HG02885 (cell line): ENCODE data around the gene KIF26B.
"Not testable (repeated sequence)": the region's sequence is repeated elsewhere in the genome, so short reads cannot be mapped to it uniquely, and the experiment has no call there.

ENCODE experiments used
- ATAC-seq: cut with Tn5 transposase; IDR thresholded peaks from one replicate; pipeline ENCODE4 v1.9.1; 2021; ENCODE audit warnings: mild to moderate bottlenecking; ENCODE audit not compliant: unreplicated experiment, poor library complexity

KIF26B gene

DNA sequence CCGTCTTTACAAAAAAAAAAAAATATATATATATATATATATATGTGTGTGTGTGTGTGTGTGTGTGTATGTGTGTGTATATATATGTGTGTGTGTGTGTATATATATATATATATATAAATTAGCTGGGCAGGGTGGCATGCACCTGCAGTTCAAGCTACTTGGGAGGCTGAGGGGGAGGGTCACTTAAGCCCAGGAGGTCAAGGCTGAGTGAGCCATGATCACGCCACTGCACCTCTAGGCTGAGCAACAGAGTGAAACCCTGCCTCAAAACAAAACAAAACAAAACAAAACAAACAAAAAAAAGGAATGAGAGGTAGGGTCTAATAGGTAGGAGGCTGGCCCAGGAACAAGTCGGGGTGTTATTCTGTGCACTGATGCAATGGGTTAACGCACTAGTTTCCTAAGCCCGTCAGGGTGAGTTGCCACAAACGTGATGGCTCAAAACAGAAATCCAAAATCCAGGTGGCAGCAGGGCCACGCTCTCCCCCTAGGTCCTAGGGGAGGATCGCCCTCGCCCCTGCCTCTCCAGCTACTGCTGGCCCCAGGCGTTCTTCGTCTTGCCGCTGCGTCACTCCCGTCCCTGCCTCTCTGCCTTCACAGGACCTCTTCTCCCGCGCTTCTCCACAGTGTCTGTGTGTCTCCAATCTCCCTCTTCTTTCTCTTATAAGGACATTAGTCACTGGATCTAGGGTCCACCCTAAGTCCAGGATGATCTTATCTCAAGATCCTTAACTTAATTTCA is 24.3 kb upstream of the KIF26B start:
- ATAC-seq: not testable (repeated sequence)

DNA sequence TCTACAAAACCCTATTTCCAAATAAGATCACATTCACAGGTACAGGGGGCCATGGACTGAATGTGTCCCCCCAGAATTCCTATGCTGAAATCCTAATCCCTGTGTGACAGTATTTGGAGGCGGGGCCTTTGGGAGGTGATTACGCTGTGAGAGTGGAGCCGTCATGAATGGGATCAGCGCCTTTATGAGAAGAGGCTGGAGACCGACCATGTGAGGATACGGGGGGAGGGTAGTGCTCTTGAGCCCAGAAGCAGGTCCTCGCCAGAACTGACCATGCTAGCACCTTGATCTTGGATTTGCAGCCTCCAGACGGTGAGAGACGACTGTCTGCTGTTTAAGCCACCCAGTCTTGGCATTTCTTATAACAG is 23.8 kb upstream of the KIF26B start:
- ATAC-seq: no peak

DNA sequence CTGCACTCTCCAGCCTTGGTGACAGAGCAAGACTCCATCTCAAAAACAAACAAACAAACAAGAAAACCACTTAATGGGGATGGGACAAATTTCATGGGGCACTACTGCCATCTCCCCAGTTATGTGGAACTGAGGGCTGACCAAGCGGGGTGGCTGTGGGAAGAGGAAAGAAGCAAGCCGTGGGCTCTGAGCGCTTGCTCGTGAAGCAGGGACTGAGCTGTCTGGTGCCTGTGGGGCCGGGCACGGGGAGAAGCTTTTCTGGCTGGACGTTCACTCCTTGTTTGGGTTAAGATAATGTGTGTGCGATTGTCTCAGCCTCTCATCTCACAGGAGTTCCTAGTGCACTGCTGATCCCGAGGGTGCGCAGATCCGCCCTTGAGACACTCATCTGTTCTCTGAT is 22.0 kb upstream of the KIF26B start:
- ATAC-seq: no peak

DNA sequence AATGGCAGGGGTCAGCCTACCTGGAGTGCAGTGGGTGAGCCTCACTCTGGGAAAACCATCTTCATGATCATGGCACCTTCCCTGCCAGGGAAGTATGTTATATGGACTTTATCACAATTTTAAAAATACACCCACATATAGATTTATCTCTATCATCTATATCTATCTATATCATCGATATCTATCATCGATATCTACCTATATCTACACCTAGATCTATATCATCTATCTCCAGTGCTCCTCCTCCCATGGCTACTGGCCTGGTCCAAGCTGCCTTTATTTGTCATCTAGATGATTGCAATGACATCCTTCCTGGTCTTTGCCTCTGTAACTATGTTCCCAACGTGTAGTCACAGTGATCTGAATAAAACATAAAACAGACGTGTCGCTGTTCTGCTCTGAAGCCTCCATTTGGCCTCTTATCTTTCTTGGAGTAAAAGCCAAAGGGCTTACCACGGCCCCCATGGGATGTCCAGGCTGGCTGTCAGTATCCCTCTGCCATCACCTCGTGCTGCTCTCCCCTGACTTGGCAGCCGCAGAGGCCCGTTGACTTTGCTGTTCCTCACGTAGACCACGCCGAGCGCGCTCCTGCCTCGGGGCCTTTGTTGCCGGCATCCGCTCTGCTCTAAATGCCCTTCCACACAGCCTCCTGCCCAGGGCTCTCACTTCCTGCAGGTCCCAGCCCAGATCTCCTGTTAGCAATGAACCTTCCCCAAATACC is 20.6 kb upstream of the KIF26B start:
- ATAC-seq: no peak

DNA sequence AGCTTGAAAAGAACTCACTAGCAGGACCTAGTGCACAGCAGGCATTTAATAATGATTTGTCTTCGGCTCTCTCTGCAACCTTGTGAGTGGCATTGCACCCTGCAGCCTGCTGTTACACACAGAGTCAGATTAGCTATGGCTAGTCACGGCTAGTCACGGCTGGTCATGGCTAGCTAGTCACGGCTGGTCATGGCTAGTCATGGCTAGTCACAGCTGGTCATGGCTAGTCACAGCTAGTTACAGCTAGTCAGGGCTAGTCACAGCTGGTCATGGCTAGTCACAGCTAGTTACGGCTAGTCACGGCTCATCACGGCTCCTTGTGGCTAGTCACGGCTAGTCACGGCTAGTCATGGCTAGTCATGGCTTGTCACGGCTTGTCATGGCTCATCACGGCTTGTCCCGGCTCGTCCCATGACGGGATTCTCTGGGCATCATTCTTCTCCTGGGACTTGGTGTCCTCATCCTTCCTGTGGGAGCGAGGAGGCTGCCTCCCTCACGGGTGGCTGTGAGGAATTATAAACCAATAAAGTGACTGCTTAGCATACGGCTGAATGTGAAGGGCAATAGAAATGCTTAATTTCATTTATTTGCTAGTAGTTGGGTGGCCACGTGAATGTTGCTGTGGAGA is 12.5 kb upstream of the KIF26B start:
- no peak for ATAC-seq

DNA sequence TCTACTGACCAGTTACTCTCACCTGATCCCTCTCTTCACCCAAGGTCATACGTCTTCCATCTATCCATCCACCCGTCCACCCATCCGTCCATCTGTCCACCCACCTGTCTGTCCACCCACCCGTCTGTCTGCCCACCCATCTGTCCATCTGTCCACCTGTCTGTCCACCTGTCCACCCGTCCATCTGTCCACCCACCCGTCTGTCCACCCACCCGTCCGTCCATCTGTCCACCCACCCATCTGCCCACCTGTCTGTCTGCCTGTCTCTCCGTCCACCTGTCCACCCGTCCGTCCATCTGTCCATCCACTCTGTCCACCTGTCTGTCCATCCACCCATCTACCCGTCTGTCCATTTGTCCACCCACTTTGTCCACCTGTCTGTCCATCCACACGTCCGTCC is 11.8 kb upstream of the KIF26B start:
- no peak for ATAC-seq

DNA sequence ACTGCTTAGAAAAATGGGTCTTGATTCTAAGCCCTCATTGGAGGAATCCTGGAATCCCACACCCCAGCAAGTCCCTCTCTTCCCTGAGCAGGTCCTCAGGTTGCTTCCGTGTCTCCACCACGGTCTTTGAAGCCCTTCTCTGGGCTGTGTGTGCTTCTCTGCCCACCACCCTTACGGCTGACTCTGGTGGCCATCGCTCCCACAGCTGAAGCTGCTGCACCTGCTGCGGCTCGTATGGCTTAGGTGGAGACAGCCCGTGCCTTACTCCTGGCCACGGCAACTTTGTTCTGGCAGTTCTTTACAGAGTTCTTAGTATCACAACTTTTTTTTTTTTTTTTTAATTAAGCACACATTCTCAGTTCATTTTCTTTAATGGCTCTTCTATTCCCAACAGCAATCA is 10.9 kb upstream of the KIF26B start:
- ATAC-seq: no peak

DNA sequence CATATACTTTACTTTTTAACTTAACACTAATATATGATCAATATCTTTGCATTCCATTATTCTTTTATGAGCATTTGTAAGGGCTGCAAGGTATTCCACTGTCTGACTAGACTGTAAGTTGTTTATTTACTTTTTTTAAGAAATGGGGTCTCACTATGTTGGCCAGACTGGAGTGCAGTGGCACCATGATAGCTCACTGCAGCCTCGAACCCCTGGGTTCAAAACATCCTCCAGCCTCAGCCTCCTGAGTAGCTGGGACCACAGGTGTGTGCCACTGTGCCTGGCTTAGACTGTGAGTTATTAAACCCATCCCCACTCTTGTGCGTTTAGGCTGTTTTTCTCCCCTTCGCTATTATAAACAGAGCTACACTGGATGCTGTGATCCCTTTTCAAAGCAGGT is 6.7 kb upstream of the KIF26B start:
- ATAC-seq: no peak

DNA sequence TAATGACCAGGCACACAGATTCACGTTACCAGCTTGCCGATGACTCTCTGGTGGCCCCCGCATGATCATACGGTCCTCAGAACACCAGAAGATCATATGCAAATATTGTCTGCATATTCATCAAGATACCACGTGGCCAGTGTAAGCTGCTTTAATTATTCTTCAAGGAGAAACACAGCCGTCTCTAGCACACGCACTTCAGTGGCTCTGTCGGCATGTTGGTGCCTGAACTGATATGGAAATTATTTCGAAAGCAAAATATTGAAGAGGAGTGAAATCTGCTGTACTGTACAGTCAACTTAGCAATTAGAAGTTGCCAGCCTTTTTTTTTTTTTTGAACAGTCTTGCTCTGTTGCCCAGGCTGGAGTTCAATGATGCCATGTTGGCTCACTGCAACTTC is 5.9 kb upstream of the KIF26B start:
- ATAC-seq: no peak

DNA sequence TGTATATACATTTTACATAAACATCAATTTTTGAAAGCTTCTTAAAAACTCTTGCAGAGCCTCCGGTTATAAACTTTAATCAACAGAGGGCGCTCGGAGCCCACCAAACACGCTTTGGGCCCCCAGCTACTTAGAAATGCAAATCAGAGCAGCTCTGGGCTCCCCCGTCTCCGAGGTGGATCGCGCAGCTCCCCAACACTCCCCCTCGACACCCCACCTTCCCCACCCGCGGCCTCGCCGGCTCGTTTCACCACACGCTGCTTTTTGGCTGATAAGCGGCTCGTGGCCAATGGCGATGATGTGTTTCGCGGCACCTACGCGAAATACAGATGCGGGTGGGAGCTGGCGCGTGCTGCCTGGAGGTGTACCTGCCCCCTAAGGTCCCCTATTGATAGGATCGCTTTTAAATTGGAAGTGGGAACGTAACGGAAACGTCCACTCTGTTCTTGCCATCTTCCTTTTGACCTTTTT is 1.7 kb upstream of the KIF26B start:
- no peak for ATAC-seq

DNA sequence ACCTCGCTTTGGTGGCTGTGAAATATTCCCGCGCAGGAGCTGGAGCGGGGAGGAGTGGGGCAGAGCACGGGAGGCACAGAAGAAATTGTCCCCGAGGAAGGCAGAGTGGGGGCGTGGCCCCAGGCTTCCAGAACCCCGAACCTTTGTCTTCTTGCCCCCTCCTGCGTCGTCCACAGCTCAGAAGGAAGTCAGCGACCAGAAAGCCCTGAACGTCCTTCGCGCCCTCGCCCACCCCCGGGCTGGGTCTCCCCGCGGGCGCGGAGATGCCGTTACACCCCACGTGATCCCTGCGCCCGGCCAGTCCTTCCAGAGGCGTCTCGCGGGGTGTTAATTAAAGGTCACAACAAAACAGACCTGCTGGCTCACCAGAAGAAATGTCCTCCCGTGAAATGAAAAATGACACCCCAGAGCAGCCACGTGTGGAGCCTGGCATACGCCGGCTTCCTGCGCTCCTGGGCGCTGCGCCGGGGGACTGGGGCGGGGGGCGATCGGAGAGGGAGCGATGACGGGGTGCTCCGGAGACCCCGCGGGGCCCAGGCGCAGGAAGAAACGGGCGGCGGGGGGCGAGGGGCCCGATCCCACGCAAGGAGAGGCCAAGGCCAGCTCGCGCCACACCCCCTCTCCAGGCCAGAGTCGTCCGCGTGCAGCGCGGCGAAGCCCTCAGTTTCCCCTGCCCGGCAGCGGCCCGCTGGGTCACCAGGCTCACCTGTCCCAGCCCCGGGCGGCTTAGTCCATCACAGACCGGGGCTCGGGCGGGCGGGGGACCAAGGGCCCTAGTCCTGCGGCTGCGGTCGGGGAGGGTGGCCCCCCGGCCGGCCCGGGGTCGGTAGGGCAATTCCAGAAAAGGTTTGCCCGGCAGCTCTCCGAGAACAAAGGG is 995 bp upstream of the KIF26B start:
- ATAC-seq: no peak

DNA sequence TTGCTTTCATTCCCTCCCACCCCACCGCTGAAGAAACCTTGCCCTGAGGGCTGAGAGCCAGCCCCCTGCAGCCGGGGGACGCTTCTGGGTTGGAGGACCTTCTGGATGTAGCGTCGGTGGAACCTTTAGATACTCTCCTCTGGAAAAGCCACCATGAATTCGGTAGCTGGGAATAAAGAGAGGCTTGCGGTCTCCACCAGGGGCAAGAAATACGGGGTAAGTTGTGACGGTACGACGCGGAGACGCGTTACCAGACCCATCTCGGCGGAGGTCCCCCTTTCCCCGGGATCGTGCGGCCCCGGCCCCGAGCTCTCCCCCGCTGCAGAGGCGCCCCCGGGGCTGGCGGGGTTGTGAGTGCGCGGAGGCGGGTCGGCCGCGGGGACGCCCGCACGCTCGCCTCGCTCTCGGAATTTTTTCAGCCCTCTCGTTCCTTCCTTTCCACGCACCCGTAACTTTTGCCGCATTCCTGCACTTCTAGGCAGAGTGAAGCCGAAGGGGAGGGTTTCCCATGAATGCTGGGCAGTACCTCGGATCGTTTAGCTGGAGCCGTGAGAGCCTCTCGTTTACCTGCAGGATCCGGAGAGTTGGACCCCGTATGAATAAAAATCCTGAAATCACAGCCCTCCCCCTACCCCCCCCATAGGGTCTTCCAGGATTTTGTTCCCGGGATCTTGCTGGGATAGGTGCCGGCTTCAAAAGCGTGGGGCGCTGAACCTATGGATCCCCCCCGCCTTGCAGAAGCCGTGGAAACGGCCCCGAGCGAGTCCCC is 671 bp downstream of the KIF26B start:
- ATAC-seq: no peak

DNA sequence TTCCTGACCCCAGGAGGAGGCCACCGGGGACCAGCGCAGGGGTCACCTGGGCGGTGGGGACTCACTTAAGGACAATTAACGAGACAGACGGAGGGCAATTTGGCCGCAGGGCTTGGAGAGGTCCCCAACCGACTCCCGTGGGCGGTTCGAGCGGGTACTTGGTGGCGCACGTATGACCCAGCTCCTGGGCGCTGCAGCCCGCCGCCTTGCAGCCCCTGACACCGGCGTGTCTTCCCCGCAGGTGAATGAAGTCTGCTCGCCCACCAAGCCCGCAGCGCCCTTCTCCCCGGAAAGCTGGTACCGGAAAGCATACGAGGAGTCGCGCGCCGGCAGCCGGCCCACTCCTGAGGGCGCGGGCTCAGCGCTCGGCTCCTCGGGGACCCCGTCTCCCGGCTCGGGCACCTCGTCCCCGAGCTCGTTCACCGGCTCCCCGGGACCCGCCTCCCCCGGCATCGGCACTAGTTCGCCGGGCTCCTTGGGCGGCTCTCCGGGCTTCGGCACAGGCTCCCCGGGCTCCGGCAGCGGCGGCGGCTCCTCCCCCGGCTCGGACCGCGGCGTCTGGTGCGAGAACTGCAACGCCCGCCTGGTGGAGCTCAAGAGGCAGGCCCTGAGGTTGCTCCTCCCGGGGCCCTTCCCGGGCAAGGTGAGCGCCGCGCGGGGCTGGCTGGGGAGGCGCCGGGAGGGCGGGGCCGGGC is 1.4 kb downstream of the KIF26B start:
- peak; percentile 93 for ATAC-seq

DNA sequence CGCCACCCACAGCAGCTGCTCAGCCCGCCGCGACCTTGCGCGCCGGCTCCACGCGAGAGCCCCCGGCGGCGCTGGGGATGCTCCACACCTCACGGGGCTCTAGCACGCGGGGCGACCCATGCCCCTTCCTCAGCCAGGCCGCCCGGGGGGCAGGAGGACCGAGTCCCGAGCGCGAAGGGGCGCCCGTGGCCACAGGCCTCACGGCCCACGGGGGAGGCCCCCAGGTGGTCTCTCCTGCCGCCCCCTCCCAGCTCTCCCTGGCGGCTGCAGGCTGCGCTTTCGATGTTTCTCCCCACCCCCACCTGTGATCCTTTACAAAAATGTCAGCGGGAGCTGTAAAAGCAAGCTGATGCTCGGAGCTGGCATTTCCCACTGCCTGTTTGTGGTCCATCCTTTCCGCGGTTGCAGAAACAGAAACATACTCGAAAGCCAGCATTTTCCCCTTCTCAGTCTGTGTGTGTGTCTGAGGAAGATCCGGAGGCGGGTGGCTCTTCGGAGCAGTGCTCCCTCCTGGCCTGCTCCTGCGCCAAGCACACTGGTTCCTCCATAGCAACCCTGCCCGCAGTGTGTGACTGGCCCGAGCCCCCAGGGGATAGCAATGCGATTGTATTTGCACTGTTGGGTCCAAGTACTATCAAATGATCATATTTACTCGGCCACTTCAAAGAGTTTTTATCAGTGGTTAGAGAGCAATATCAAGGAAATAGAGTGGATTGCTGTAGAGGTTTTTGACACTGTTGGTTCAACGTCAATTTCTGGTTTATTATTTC is 2.1 kb downstream of the KIF26B start:
- ATAC-seq: no peak

DNA sequence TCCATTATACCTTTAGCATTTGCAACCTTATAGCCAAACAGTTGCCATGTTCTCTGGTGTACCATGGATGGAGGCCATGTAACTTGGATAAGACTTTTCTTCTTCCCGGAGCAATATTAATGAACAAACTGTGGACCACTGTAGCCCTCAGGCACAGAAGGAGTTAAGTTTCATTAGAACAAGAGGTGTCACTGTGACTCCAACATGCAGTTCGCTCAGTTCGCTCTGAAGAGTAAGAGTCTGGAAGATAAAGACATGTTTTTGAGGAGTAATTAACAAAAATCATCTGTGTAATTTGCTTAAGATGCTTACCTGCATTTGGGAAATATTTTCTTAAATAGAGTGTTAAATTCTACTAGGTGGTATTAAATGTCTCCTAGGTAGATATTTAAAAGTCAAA is 4.1 kb downstream of the KIF26B start:
- no peak for ATAC-seq

DNA sequence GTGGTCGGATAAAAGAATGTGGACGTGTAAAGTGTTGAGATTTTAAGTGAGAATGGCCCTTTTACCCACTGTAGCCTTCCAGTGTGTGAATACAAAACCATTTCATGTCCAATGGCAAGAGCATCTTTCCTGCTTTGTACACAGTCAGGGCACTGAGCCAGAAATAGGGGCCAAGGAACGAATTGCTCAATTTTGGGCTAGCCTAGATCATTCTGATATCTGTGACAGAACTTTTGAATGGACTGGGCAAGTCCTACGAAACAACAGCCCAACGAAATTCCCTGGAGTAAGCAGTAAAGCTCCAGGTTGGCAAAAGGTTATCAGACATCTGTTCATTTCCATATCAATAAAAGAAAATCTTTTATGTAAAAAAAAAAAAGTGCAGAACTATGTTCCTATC is 5.5 kb downstream of the KIF26B start:
- ATAC-seq: no peak

DNA sequence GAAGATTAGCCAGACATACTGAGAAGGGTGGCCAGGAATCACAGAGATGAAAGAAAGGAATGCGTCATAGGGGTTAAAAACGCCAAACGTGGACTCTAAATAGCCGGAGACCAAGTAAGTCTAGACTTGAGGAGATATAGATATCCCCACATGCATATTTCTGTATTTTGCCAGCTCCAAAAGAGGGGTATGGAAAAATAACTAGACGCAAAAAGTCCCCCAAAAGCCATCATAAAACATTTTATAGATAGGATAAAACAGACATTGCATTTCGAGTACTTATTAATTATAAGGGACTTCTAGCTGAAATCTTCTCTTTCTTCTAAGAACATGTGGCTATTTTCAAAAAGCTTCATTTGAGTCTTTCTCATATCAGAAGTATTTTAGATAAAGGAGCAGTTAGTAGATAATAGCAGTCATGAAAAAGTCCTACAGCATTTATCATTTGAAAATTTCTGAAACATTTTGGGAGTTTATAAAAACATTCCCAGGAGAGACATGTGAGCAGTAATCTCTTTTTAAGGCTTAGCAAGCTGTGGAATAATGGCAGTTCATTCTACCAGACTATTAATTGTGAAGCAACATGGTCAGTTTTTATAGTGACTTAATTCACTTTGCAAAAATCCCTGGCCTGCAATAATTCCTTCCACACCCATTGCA is 6.1 kb downstream of the KIF26B start:
- ATAC-seq: no peak

DNA sequence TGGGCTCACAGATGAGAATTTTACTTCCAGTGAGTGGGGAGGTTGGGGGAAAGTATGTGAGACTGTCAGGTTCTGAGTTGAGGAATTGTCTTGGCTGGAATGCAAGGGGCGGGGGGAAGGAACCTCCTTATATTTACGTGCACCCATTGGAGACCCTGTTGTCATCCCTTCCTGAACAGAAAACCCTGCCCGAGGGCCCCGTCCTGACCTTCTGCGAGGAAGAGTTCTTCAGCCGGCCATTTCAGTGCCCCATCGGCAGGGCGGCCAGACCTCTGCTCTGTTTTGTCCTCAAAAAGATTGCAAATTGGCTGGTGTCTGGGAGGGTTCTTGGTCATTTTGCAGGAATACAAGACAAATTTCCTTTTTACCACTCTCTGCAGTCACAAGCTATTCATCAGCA is 7.1 kb downstream of the KIF26B start:
- no peak for ATAC-seq
